Amniotic stem cell (primary cell): Measurements from ENCODE around the gene MYO1D.
"Not testable (repeated sequence)": the region's sequence is repeated elsewhere in the genome, so short reads cannot be mapped to it uniquely, and the experiment has no call there.

Experiments
- DNase-seq: peaks from one replicate; lab custom pipeline; 2025; lab: John Stamatoyannopoulos, UW

Gene MYO1D

DNA sequence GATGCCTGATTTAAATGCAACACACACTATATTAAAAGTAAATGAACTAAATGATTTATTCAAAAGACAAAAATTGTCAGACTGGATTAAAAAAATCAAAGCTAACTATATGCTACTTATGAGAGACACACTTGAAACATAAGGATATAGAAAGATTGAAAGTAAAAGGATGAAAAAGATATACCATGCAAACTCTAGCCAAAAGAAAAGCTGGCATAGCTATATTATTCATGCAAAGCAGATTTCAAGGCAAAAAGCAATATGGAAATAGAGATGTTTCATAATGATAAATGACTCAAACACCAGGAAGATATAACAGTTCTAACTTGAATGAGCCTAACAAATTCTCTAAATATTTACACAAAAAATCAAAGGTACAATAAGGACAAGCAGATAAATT lies 149.2 kb downstream of the MYO1D start:
- no peak for DNase-seq

DNA sequence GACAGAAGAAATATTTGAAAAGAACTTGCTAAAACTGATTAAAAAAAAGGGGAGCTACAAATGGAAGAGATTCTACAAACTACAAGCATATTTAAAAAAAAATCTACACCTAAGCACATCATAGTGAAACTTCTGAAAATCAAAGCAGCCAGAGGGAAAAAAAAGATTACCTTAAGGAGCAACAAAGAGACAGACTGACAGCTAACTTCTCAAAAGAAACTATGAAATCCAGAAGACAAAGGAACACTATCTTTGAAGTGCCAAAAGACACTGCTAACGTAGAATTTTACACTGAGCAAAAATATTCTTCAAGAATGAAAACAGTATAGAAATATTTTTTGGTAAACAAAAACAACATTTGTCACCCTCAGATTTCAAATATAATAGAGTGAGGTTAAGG lies 151.2 kb downstream of the MYO1D start:
- no peak for DNase-seq

DNA sequence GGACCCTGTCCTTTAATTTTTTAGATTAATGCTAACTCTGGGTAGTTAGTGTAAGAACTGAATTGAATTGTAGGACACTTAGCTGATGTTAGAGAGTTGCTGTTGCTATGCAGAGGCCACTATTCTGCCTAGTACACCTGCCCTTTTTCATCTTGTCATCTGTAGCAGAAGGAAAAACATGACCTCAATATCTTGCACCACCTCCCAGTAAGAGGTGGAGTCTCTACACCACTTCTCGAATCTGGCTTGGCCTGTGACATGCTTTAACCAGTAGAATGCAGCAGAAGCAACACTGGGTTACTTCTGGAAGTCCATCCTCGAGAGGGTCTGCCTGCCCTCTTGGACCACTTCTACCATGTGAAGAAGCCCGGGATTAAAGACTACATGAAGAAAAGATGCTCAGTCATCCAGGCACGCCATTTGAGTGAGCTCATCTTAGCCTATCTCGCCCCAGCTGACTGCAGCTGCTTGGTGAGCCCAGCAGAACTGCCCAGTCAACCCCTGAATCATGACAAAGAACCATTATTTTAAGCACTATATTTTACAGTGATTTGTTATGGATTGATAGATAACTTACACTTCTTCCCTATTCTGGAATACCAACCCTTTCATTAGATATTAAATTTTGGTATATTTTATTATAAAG lies 153.5 kb downstream of the MYO1D start:
- DNase-seq: no peak

DNA sequence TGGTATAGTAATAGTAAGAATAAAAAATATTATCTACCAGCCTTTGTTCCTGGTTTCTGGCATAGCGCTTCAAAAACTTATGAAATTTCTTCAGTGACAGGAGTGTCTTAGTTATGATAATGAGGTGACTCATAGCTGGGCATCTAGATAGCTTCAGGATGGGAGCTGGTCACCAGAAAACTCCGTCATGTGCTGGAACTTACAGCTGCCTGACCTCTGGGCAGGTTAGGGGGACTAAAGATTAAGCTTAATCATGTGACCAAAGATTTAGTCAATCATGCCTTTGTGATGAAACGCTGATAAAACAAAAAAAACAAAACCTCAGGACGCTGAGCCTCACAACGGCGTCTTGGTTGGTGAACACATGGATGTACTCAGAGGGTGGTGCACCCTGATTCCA lies 154.2 kb downstream of the MYO1D start:
- DNase-seq: no peak

DNA sequence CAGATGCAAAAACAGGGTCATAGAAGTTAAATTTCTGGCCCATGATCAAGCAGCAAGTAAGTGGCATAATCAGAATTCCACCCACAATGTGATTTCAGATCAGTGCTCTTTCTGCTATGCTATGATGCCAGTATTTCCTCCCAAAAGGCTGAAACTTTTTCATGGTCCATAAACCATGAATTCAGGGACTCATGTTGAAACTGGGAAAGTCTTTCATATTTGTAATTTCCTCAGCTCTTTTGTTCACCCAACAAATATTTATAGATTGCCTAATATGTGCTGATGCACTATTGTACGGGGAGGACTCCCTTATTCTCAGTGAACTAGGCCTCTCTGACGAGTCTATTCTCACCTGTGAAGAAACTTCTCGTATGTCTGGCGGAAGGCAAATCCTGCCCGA lies 156.3 kb downstream of the MYO1D start:
- no peak for DNase-seq

DNA sequence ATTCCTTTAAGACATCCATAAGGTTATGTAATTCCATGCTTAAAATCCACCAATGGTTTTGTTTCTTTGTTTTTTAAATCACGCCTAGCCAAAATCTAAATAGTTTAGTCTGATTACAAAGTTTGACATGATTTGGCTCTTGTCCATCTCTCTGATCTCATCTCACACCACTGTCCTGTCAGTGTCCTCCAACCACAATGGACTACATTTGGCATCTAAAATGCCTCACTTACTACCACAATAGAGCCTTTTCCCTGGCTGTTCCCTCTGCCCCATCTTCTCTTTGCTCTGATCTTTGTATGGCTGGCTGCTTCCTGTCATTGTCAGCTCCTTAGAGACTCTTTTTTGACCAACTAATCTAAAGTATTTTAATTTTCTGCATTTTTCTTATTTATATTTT lies 157.2 kb downstream of the MYO1D start:
- no peak for DNase-seq

DNA sequence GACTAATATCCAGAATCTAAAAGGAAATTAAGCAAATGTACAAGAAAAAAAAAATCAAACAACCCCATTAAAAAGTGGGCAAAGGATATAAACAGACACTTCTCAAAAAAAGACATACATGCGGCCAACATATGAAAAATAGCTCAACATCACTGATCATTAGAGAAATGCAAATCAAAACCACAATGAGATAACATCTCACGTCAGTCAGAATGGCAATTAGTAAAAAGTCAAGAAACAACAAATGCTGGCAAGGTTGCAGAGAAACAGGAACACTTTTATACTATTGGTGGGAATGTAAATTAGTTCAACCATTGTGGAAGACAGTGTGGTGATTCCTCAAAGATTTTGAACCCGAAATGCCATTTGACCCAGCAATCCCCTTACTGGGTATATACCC lies 162.0 kb downstream of the MYO1D start:
- DNase-seq: not testable (repeated sequence)

DNA sequence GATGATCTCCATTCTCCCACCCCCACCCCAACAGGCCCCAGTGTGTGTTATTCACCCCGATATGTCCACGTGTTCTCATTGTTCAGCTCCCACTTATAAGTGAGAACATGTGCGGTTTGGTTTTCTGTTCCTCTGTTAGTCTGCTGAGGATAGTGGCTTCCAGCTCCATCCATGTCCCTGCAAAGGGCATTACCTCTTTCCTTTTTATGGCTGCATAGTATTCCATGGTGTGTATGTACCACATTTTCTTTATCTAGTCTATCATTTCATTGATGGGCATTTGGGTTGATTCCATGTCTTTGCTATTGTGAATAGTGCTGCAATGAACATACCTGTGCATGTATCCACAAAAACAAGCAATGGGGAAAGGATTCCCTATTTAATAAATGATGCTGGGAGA lies 162.7 kb downstream of the MYO1D start:
- not testable (repeated sequence) for DNase-seq

DNA sequence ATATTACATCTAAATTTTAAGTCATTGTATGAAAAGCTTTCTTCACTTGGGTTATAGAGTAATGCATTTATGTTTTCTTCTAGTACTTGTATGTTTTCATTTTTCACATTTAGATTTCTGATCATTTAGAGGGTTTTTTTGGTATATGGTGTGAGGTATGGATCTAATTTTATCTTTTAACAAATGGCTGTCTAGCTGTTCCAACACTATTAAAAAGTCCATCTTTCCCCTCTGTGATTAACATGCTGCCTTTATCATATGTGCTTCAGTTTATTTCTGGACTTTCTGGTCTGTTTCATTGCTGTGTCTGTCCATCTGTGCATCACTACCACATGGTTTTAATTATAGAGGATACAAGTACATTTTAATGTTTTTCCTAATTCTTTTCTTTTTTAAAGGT lies 163.8 kb downstream of the MYO1D start:
- DNase-seq: no peak

DNA sequence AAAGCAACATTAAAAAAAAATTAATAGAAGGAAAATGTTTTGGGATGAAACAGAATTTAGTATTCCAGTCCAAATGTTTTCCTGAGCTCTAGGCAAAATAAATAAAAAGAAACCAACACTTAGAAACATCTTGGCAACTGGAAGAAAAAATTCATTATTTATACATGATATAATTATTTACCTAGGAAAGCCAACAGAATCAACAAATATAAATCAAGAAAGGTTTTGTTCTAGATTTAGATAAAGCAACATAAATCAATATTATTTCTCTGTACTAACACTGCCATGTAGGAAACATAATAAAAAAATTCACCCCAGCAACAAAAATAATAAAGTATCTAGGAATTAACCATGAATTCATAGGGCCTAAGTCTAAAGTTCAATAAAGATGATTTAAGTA lies 167.4 kb downstream of the MYO1D start:
- DNase-seq: no peak

DNA sequence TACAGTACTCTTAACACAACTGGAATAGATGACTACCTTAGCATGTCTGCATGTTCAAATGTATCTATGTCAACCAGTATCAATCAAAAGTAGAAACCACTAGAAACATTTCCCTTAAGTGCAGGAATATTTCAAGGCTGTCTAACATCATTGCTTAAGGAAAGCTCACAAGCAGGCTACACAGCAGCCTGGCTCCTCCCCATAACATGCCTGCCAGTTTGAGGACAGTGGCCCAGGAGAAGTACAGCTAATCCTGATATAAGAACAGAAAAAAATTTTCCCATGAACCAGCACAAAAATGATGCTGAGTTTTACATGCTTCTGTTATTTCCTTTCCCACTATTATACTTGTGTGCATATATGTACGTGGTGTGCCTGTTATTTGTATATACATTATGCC lies 175.1 kb downstream of the MYO1D start:
- no peak for DNase-seq

DNA sequence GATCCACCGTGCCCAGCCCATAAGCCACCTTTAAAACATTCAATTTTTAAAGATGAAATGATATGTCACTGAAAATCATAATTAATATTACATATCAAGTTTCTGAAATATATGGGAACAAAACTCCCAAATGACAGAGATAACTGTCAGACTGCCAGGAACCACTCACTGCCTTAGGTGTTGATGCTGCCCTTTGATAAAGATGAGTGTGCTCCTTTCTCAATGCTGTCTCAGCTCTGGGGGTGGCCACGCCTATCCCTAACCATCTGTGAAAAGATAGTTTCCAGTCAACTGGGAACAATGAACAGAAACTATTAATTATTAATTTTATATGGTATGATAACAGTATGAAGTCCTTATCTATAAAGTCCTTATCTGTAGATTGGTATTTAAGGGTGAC lies 177.7 kb downstream of the MYO1D start:
- DNase-seq: no peak

DNA sequence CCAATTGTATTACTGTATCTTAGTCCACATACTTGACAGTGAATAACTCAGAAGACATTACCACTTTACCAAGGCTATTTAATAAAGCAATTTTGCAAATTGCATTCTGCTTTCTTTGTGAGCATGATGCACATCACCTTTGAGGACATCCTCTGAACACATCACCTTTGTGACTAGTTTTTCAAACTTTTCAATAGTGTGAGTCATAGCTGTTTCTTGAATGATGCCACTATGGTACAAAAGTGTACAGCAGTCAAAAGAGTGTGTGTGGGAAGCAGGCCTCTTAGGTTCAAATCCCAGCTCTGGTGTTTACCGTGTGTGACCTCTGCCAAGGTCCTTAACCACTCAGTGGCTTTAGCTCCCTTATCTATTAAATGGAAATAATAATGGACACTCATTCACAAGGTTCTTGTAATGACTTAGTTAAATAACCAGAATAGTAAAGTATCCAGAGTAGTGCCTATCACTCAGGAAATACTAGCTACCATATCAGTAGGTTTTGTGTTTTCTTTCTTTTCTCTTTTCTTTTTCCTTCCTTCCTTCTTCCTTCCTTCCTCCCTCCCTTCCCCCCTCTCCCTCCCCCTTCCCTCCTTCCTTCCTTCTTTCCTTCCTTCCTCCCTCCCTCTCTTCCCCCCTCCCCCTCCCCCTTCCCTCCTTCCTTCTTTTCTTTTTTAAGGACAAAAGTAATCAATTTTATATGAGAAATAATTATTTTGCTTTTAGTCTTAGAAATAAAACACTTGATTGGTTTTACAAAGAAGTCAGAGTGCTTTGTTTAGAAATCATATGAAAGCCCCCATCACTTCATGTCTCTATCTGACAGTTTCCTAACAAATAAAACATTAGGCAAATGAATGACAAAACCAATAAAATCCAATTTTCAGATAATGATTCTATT lies 178.9 kb downstream of the MYO1D start:
- no peak for DNase-seq

DNA sequence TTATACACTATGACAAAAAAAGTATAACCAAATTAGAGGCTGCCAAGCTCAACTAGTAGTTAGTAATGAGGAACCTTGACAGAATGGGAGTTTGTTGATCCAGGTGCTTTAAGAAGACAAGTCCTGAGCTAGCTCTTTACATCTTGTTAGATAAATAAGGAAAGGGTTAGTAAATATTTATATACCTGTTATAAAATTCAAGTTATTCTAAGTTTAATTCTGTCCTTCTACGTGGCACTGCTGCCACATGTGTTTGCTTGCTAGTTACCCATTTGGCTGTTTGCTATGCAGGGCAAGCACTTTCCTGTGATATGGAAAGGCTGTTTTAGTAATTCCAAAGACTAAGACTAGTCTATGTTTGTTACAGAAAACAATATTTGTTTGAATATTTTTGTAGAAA lies 180.5 kb downstream of the MYO1D start:
- DNase-seq: no peak

DNA sequence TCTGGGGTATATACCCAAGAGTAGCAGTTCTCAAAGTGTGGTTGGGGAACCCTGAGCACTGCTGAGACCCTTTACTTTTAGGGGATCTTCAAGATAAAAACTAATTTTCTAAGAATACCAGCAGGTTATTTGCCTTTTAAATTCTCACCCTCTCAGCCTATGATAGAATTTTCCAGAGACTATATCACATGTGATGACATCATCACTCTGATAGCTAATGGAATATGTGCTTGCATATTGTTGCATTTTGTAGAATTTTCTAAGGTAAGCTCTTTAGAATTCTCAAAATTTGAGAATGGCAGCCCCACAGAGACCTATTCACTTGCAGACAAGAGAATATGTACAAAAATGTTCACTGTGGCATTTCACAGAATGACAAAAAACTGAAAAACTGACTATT lies 181.1 kb downstream of the MYO1D start:
- DNase-seq: no peak

DNA sequence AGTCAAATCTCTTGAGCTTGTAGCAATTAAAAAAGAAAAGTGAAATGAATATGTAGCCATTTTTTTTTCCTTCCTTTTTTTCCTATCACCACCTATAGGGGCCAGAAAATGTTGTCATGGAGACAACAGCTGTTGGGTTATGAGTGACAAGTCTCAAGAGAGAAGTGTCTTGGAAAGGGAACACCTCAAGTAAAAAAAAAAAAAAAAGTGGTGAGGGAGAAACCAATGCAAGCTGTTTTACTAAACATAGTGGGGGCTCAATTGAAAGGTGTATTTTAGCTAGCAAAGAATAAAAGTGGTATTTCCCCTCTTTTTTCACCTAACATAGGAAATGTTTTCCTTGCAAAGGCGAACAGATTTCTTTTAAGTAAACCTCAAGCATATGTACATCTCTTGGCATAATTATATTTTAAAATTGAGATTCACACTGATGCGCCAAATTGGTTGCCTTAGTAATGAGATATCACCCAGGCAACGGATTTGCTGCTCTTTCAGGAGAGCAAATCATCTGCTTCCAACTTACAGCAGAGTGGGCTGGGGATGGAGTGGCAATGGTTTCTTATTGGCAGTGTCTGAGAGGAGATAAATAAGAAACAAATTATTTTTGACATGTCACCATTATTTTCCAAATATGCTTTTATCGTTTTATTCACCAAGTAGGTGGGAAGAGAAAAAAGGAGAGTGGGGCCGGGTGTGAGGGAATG lies 183.6 kb downstream of the MYO1D start:
- DNase-seq: no peak

DNA sequence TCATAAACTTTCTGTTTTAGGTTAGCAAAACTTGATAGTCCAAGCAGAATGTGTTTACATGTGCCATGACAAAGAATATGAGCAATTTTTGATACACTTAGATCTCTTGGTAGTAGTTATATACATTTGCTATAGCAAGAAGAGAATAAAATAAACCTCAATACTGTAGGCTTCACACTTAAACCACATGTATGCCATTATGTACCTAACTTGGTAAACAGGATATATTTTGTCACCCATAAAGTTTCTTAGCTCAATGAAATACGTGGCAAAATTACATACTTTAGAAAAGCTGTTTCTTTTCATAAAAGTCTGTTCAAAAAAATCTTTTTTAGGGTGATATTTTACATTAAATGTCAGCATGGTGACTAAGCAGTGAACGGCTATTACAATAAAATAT lies 184.7 kb downstream of the MYO1D start:
- DNase-seq: no peak

DNA sequence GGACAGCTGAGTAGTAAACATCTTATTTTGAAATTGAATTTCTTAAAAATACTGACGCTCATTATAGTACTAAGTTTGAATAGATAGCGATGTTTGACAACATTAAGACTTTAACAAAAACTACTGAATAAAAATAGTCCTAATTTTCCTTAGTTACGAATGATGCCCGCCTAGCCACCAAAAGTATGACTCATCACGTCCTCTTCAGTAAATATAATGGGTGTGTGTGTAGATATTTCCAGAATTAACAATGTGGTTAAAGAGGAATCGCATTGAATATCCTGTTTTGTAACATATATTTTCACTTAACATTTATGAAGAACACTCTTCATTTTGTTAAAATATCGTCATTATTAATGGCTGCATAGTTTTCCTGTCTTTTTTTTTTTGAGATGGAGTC lies 187.6 kb downstream of the MYO1D start:
- no peak for DNase-seq

DNA sequence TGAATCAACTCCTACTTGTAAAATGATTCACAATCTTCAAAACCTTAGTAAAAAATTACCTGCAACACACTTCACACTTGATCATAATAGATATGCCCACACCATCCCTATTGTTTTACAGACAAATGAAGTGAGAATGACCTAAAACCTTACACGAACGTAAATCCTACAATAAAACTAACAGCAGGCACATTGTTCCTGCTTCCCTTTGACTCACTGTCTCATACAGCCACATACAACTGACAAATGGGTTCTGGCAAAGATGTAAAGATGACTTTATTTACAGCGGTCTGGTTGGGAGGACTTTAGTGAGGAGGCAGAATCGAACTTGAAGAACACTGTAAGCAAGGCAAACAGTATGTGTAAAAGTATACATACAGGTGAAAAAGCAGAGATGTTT lies 188.7 kb downstream of the MYO1D start:
- no peak for DNase-seq

DNA sequence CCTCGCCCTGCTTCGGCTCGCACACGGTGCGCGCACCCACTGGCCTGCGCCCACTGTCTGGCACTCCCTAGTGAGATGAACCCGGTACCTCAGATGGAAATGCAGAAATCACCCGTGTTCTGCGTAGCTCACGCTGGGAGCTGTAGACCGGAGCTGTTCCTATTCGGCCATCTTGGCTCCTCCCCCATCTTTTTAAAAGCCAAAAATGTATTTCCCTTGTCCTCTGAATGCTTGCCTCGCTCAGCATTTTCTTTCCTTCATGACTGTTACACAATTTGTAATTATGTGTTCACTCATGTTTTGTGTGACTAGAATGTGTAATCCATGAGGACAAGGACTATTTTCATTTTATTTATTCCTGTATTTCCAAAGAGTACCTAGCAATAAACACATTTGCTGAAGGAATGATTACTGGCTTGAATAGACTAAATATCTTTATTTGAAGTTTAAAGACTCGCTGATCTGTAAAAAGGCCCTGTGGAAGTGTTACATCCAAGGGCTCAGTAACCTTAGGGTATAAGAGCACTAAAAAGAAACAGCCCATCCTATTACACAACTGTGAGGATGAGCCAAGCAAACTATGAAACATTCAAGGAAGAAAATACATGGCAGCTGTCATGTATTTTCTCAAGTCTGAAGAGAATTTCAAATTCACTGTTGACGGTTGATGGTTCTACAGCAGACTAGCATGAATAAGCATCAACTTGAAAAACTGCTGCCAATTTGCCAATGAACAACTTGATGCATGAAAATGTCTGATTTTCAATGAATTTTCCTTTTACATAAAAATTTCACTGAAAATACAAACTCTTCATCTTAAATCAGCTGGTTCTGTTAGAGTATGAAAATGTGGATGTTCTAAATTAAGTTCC lies 192.6 kb downstream of the MYO1D start:
- no peak for DNase-seq

DNA sequence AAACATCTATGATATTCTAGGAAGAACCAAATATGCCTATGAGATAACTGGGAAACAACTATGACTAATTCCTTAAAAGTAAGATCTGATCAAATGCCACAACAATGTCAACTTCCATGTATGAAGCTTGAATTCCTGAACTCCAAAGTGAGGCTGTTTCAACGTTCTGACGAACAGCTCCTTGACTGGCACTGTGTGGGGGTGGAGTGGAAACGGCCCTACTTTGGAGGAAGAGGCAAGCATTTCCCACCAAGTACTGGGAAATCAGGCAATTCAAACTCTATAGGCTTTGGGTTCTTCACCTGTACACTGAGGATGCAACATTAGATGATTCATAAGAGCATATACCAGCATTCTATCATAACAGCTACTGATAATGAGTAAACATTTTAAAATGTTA lies 203.0 kb downstream of the MYO1D start:
- no peak for DNase-seq

DNA sequence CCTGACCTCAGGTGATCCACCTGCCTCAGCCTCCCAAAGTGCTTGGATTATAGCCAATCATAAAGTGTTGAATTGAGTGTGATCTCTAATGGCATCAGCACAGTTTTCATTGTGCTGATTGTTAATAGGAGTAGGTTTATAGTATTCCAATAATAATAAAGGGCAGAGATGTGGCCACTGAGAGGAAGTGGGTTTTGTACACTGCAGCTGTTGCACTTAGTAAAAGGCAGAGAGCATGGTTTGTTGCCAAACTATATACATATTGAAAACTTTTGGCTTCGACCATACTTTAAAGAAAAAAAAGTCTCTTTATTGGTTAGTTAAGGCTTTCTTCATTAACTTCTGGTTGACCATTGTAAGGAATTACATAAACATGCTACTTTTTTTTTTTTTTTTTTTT lies 204.2 kb downstream of the MYO1D start:
- DNase-seq: no peak
